Activated CD4-positive, CD25-positive, alpha-beta regulatory T cell treated with anti-CD3 and anti-CD28 coated beads, Interleukin-2, amount 50 U/mL, for 16 hours (primary cell): ENCODE results near the gene NPFFR2.
"Not testable (repeated sequence)": the region's sequence is repeated elsewhere in the genome, so short reads cannot be mapped to it uniquely, and the experiment has no call there.

Experiments used
- DNase-seq: peaks from one replicate; pipeline ENCODE4 v3.0.0-alpha.2; 2020; ENCODE audit warnings: low read depth, low spot score

NPFFR2 gene

GRCh38 chr4:72031868-72032608 is at the start of gene NPFFR2:
TSS of gene NPFFR2 (plus strand) at chr4:72032000. CDS start at chr4:72128592, 96,592 bp downstream.
- DNase-seq: no peak

DNA sequence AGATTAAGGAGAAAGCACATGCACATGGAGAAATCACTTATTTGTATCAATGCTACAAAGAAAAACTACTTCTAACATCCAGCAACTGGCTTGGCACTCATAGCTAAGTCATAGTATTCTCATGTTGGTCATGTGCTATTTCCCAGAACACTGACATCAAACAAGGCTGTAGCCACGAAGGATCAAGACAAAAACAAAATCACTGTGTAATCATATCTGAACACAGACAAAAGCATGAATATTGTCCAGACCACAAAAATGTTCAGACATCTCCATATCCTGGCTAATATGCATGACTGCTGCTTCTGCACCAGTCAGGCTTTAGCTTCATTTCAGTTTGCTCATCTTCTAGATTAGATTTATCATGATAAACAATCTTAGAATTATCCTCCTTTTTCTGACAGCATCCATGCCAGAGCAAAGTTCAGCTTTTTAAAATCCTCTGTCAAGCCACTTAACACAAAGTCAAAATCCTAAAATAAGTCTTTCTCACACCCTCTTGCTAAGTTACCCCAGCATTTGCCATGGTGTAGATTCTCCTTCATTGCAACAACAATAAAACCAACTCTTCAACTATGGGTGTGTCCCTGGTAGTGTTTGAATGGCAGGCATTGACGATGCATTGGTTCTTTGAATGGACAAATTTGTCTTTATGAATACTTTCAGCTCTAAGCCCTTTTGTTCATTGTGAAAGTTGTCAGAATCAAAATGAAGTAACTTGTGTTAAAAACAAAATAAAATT is 39.1 kb upstream of the NPFFR2 start:
- DNase-seq: no peak

- DNase-seq: no peak
These were observed 37.2 kb upstream of the NPFFR2 start for GRCh38 chr4:71994559-71994958.

DNA sequence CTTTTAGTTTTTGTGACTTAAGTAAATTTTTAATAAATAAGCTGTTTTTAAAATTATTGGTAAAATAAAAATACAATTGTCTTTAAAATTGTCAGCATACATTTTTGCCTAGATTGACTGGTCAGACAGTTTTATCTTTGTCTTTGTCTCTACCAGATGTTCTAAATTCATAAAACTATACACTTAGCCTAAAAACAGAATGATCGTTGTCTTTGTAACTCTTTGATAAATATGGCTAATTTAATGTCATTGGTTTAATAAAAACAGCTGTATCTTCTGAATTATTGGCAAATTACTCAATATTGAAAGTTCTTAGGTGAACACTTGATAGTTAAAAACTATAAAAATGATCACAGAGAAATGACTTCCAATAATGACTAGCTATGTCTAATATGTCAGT is 36.5 kb upstream of the NPFFR2 start:
- DNase-seq: no peak

DNA sequence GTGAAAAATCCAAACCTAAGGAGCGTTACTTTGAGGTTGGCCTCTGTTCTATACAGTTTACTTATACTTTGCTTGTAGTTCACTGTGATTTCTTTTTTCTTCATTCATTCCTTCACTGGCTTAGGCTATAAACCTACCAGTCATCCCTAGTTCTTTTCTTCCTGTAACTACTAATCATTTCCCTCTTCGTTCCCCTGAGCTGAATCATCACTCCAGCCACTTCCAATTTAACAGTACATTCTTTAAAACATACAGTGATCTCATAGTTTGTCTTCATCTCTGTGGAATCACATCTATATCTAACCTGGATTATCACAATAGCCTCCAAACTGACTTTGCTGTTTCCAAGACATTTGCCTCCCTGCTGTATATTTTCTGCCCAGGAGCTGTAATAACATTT is 25.2 kb upstream of the NPFFR2 start:
- DNase-seq: no peak

DNA sequence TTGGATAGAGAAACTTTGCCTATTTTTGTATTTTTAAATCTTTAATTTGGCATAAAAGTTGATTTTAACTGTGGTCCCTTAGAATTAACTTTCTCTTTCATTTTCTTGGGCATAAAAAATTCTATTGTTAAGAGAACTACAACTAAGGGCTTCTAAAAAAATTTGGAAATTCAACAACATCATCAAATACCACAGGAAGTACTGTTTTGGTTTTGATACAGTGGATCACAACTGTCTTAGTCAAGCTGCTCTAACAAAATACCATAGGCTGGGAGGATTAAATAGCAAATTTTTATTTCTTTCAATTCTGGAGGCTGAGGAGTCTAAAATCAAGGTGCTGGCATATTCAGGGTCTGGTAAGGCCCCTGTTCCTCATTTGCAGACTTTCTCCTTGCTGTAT is 19.9 kb upstream of the NPFFR2 start:
- no peak for DNase-seq

DNA sequence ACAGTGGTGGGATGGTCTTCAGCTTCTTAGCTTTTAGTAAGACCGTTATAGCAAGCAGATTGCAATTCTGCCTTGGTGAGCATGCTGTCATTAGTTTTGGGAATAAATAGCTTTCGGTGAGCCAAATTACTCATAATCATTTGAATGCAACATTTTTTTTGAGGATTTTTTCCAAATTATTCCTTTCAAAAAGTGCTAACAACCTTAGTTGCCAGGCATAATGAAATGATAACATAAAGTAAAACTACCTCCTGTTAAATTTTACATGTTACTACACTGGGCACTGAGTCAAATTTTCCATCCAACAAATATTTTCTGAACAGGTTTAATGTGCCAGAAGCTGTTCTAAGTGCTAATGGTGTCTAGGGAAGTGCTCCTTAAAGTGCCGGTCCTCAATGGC is 15.8 kb upstream of the NPFFR2 start:
- DNase-seq: no peak

DNA sequence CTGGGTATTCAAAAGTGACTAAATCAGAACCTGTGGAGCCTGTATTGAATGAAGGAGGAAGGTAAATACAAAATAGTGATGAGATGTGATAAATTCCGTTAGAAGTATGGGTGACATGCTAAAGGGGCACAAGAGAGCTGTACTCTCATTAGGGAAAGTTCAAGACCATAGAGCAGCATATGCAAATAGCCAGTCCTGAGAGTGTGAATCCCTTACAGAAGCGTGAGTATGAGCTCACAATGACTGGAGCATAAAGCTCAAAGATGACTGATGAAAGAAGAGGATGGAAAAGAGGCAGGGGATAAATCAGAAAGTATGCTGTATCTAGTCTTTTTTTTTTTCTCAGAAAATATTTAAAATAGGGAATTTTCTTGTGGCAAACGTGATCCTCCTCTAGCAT is 12.1 kb upstream of the NPFFR2 start:
- no peak for DNase-seq

DNA sequence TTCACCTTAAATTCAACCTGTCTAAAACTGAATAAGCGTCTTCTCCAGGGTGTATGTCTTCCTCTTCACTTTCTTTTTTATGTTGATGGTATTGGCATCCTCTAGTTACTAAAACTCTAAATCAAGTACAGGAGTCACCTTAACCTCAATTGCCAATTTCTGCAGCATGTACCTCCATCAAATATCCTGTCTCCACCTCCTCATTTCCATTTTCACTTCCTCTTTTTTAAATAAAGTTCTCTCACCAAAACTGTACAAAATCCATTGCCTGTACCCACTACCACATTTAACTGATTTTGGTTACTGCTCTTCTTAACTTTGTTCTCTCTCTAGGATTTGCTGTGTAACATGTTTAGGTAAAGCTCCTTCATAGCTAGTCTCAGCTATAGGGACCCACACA is 9.2 kb upstream of the NPFFR2 start:
- DNase-seq: no peak

DNA sequence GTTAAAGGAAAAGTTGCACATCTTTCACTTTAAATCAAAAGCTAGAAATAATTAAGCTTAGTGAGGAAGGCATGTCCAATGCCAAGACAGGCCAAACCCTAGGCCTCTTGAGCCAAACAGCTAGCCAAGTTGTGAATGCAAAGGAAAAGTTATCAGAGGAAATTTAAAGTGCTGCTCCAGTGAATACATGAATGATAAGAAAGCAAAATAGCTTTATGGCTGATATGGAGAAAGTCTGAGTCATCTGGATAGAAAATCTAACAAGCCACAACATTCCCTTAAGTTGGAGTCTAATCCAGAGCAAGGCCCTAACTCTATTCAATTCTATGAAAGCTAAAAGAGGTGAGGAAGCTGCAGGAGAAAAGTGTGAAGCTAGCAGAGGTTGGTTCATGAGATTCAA is 23.8 kb downstream of the NPFFR2 start:
- DNase-seq: no peak

DNA sequence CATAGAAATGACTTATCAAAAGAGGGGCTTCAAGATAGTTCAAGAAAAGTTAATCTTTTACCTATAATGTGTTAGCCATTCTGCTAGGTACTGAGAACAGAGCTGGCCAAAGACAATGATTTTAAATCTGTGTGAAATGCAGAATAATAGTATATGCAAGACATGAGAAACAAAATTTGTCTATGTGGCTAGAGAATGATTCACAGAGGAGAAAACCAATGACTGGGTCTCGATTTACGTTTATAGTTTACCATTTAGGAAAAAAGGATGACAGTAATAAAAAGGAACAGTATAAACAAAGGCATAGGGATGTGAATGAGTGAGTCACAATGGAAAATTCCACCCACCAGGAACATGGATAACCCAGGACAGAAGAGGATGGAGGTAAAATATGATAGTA is 31.9 kb downstream of the NPFFR2 start:
- no peak for DNase-seq

DNA sequence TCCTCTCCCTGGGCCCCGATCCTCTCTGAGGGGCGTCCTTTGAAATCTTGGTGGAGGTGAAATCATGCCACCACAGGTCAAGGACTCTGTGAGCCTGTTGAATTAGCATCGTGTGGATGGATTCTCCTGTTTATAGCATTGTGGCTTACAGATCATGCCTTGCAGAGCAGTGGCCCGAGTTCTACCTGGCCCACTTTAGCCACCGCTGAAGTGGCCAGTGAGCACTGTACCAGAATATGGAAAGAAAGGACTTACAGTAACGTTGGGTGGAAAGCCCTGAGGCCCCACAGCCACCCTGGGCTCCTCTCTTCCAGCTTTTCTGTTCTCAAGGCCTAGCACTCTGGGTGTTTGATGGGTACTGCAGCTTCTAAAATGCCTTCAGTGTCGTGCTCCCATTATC is 35.3 kb downstream of the NPFFR2 start:
- no peak for DNase-seq

GRCh38 chr4:72073816-72074215 is 42.0 kb downstream of the NPFFR2 start:
- no peak for DNase-seq

GRCh38 chr4:72076562-72076961 is 44.8 kb downstream of the NPFFR2 start:
- no peak for DNase-seq

- DNase-seq: no peak
These were observed 45.5 kb downstream of the NPFFR2 start for GRCh38 chr4:72077346-72077745.

DNA sequence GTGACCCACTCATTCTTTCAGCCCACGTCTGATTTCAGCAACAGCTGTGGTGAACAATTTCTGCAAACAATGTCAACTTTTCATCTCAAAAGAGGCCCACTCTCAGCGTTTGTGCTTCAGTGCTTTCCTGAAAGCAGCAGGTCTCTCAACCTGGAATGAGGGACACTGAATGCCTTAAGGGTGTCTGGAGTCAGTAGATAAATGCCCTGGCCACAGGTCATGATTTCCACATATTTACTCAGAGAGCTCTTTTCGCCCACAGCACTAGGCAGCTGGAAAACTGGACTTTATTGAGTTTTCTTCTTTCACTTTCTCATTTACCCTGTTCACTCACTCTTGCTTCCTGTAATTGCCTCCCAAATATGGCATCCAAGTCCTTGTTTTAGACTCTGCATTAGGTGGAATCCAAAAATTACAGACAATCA is 52.8 kb downstream of the NPFFR2 start:
- DNase-seq: no peak

DNA sequence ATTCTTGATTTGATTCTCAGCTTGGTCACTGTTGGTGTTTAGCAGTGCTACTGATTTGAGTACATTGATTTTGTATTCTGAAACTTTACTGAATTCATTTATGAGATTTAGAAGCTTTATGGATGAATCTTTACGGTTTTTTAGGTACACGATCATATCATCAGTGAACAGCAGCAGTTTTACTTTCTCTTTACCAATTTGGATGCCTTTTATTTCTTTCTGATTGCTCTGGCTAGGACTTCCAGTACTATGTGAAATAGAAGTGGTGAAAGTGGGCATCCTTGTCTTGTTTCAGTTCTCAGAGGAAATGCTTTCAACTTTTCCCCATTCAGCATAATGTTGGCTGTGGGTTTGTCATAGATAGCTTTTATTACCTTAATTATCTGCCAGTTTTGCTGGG is 58.8 kb downstream of the NPFFR2 start:
- DNase-seq: not testable (repeated sequence)

DNA sequence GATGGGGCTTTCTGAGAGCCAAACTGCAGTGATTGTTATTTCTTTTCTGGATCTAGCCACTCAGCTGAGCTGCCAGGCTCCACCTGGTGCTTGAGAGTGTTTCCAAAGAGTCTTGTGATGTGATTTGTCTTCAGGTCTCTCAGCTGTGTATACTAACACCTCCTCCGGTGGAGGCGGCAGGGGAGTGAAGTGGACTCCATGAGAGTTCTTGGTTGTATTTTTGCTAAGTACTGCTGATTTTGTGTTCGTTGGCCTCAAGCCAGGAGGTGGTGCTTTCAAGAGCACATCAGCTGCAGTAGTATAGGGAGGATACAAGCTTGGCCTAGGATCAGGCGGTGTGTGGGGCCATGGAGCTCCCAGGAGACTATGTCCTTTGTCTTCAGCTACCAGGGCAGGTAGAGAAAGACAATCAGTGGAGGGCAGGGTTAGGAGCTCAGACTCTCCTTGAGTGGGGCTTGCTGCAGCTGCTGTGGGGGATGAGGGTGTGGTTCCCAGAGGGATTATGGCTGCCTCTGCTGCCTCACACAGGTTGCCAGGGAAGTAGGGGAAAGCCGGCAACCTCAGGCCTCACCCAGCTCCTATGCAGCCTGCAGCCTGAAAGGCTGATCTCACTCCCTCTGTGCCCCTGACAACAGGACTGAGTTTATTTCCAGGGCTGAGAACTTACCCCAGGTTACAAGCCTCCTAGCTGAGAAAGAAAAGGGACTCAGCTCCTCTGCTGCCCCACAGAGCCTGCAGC is 62.4 kb downstream of the NPFFR2 start:
- DNase-seq: no peak

DNA sequence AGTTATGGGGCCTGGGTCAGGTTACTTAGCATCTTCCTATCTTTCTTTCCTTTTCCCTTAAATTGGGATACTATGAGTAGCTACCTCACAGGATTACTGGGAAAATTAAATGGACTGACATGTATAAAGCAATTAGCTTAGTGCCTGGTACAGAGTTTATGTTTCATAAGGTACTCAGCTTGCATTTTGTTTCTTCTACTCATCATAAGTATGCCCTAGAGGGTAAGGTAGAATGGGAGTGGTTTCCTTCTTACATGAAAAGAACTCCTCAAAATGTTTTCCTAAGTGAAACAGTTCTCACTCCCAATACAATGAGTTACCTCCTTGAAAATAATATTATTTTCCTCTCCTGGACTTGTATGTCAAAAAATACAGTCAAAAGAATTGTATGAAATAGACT is 75.7 kb downstream of the NPFFR2 start:
- no peak for DNase-seq

DNA sequence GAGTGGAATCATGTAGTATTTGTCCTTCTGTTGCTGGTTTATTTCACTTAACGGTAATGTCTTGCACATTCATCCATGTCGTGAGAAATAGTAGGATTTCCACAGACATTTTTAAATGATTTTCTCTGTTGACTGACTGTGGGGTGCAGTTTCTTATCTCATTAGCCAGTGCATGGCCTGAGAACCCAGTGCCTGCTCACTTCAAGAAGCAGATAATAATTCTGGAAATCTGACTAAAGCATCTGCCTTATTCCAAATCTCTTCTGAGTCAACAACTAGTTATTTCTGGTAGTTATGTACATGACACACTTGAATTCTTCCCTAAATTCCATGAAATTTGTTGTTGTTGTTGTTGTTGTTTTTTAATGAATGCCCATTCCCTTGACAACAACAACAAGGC is 77.6 kb downstream of the NPFFR2 start:
- DNase-seq: no peak

GRCh38 chr4:72109959-72110497 is 78.2 kb downstream of the NPFFR2 start:
- no peak for DNase-seq

GRCh38 chr4:72110886-72111285 is 79.1 kb downstream of the NPFFR2 start:
- DNase-seq: no peak
